K562 (cell line): Measurements from ENCODE around the gene SF3B4. TPM values are rescaled to one million over a fixed set of nuclear protein-coding genes. Genes with fewer than 3 reads are reported as not detected.

Experiments used
- ATAC-seq: fragments of 200-7000 bp; cut with Tn5 transposase; 3 replicates; pipeline ENCODE4 v1.9.1; 2020; ENCODE audit warnings: moderate library complexity
- BruUV-seq: library from RNA; stranded (reverse); fragments of 400-500 nt; replicated peaks from 2 replicates; lab custom pipeline; 2021; lab: Mats Ljungman, UMichigan
- CTCF ChIA-PET: fragments of 300-600 bp; formaldehyde crosslinking; extraction: SDS; loops from one replicate; lab custom pipeline; 2021; ENCODE audit warnings: low intra/inter-chr PET ratio; lab: Yijun Ruan, JAX
- POLR2A ChIA-PET: fragments of 300-600, 350-650 bp; sonication (Branson Sonifier 250); formaldehyde crosslinking; extraction: SDS; loops from one replicate; lab custom pipeline; 2021; ENCODE audit warnings: antibody characterized with exemption, inconsistent platforms; lab: Yijun Ruan, JAX
- DNase-seq, 4 experiments: peaks; one replicate each; pipeline versions ENCODE4 v3.0.0 to v3.0.0-alpha.2; 2011 to 2018; ENCODE audit warnings: low spot score in 3 of 4, mixed read lengths in 3 of 4; ENCODE audit errors: extremely low read depth in 1 of 4
- FAIRE-seq: peaks from 2 replicates; lab custom pipeline; 2011; peaks lifted over from hg19 to GRCh38; lab: Jason Lieb, UNC
- H2AFZ ChIP-seq: 2 replicates; pipeline ENCODE4 v1.6.0; 2011; ENCODE audit warnings: low read depth, low read length, control low read depth, inconsistent platforms
- H3K27ac ChIP-seq: fragments of 200-600 bp; 3 replicates; pipeline ENCODE4 v1.8.0; 2011; ENCODE audit warnings: low read depth, mild to moderate bottlenecking, control low read depth, inconsistent platforms, low read length, moderate library complexity, mixed read lengths; ENCODE audit errors: extremely low read depth
- H3K27me3 ChIP-seq, 2 experiments: fragments of 300-600 bp in 1 of 2; 2 replicates in 1 of 2; 3 replicates in 1 of 2; pipeline versions ENCODE4 v1.6.0 to v1.8.0; 2011; ENCODE audit warnings: inconsistent platforms in 2 of 2, low read length in 2 of 2, mild to moderate bottlenecking in 1 of 2, mixed read lengths in 1 of 2, moderate library complexity in 1 of 2; ENCODE audit not compliant: control insufficient read depth in 2 of 2, insufficient read depth in 2 of 2
- H3K36me3 ChIP-seq: fragments of 300-600 bp; 3 replicates; pipeline ENCODE4 v1.8.0; 2011; ENCODE audit warnings: mild to moderate bottlenecking, low read length, inconsistent platforms; ENCODE audit not compliant: control insufficient read depth, insufficient read depth
- H3K4me1 ChIP-seq, 2 experiments: fragments of 200-600 bp in 1 of 2; replicated peaks in 1 of 2; 2 replicates in 1 of 2; 3 replicates in 1 of 2; pipeline versions ENCODE4 v1.5.1 to v1.8.0; 2011; ENCODE audit warnings: inconsistent platforms in 2 of 2, low read length in 2 of 2, mild to moderate bottlenecking in 1 of 2, mixed read lengths in 1 of 2, moderate library complexity in 1 of 2; ENCODE audit not compliant: control insufficient read depth in 2 of 2, insufficient read depth in 2 of 2
- H3K4me2 ChIP-seq: 2 replicates; pipeline ENCODE4 v1.6.1; 2011; ENCODE audit warnings: low read length, control low read depth, inconsistent platforms, mixed read lengths; ENCODE audit not compliant: insufficient read depth
- H3K4me3 ChIP-seq: fragments of 200-600 bp; sonication (generic), shearing (Covaris generic); 2 replicates; pipeline ENCODE4 v1.5.1; 2016; ENCODE audit warnings: control low read depth, inconsistent platforms
- H3K79me2 ChIP-seq: fragments of 200-600 bp; 3 replicates; pipeline ENCODE4 v1.8.0; 2011; ENCODE audit warnings: low read length, inconsistent platforms; ENCODE audit not compliant: control insufficient read depth, insufficient read depth
- H3K9ac ChIP-seq, 2 experiments: 2 replicates each; pipeline versions ENCODE4 v1.6.0 to v1.6.1; 2011; ENCODE audit warnings: low read depth in 2 of 2, low read length in 2 of 2, control low read depth in 1 of 2, inconsistent platforms in 1 of 2, mild to moderate bottlenecking in 1 of 2, mixed read lengths in 1 of 2; ENCODE audit not compliant: insufficient read depth in 1 of 2
- H3K9me1 ChIP-seq: one replicate; pipeline ENCODE4 v1.6.0; 2011; ENCODE audit warnings: inconsistent platforms, mild to moderate bottlenecking, low read length, moderate library complexity; ENCODE audit not compliant: control insufficient read depth, insufficient read depth
- H3K9me3 ChIP-seq: replicated peaks from 2 replicates; pipeline ENCODE4 v1.5.1; 2011; ENCODE audit warnings: low read depth, low read length, inconsistent platforms; ENCODE audit not compliant: control insufficient read depth, insufficient read depth
- H4K20me1 ChIP-seq: replicated peaks from 2 replicates; pipeline ENCODE4 v1.6.1; 2011; ENCODE audit warnings: low read length, inconsistent platforms, mixed read lengths; ENCODE audit not compliant: control insufficient read depth, insufficient read depth
- ADNP ChIP-seq: fragments of 200-800 bp; sonication (Bioruptor generic); IDR thresholded peaks from 2 replicates; pipeline ENCODE4 v1.6.1; 2016; ENCODE audit warnings: missing genetic modification characterization, missing compliant biosample characterization
- CBX8 ChIP-seq: fragments of 200-600 bp; sonication (generic); IDR thresholded peaks from 2 replicates; pipeline ENCODE4 v1.6.1; 2012; ENCODE audit warnings: borderline replicate concordance, mixed run types, low read depth, mild to moderate bottlenecking, moderate library complexity, mixed read lengths, low read length, control low read depth, inconsistent platforms; ENCODE audit not compliant: poor library complexity, severe bottlenecking; ENCODE audit errors: extremely low read depth
- CREB1 ChIP-seq, 2 experiments: sonication (generic) in 1 of 2; formaldehyde crosslinking in 1 of 2; IDR thresholded peaks; 2 replicates each; pipeline versions ENCODE4 v1.6.1 to v1.8.0; 2012 to 2022; ENCODE audit warnings: inconsistent platforms in 1 of 2, mild to moderate bottlenecking in 1 of 2, missing genetic modification reagents in 1 of 2, moderate library complexity in 1 of 2
- NCOA4 ChIP-seq: fragments of 450-650 bp; IDR thresholded peaks from 2 replicates; pipeline ENCODE4 v1.6.1; 2018; ENCODE audit warnings: mild to moderate bottlenecking; ENCODE audit not compliant: partially characterized antibody
- NR2C2 ChIP-seq, 2 experiments: fragments of 200-800 bp in 1 of 2; sonication (Bioruptor generic) in 1 of 2; sonication (generic) in 1 of 2; formaldehyde crosslinking in 1 of 2; IDR thresholded peaks; 2 replicates each; pipeline versions ENCODE4 v1.6.1 to v1.8.0; 2016 to 2022; ENCODE audit warnings: mild to moderate bottlenecking in 1 of 2, missing compliant biosample characterization in 1 of 2, missing genetic modification characterization in 1 of 2, missing genetic modification reagents in 1 of 2
- SAFB2 ChIP-seq: fragments of 200-400 bp; formaldehyde crosslinking; IDR thresholded peaks from 2 replicates; pipeline ENCODE4 v1.6.1; 2018; ENCODE audit warnings: borderline replicate concordance, low read length, low read depth, moderate library complexity; ENCODE audit not compliant: severe bottlenecking
- WGBS: fragments of 100-300 bp; shearing (Covaris generic); methylation state at CpG from one replicate; pipeline ENCODE4 v1.1.6; 2016; ENCODE audit warnings: low coverage, mixed read lengths; ENCODE audit not compliant: insufficient coverage; ENCODE audit errors: missing lambda C conversion rate; 5-methylcytosine and 5-hydroxymethylcytosine counted together
- in situ Hi-C: fragments of 300-500 bp; cut with MboI; formaldehyde crosslinking; loops from 4 replicates; pipeline ENCODE4 v1.15.0; 2018; ENCODE audit warnings: inconsistent platforms, mixed read lengths
- intact Hi-C: fragments of 100-400 bp; cut with micrococcal nuclease; formaldehyde crosslinking; loops from 2 replicates; pipeline ENCODE4 v1.14.2; 2022
- polyA plus RNA-seq, 8 experiments: library from polyadenylated mRNA; depleted of rRNA in 4 of 8; stranded (reverse) in 5 of 8; unstranded in 3 of 8; fragments of >200 nt; fragmentation: Nextera tagmentation in 2 of 8; fragmentation: Illumina TruSeq in 1 of 8; extraction: Ambion mirVana in 2 of 8; extraction: Trizol in 1 of 8; gene quantifications; 2 replicates each; pipeline versions ENCODE4 v1.2.1 to v1.2.3, GENCODE V29; 2011 to 2014; ENCODE audit warnings: inconsistent platforms in 1 of 8, missing spikeins in 1 of 8
- total RNA-seq, 7 experiments: library from RNA; depleted of rRNA in 6 of 7; stranded (reverse); fragments of >200 nt in 6 of 7; fragmentation: Illumina TruSeq in 2 of 7; extraction: Trizol in 2 of 7; gene quantifications; 2 replicates each; pipeline versions ENCODE4 v1.2.1 to v1.2.3, GENCODE V29; 2011 to 2021; ENCODE audit warnings: low replicate concordance in 1 of 7
- TF ChIP-seq, protein P1 (sequence below): conservative IDR thresholded peaks from 2 replicates; pipeline ENCODE4 v1.6.1; 2011; ENCODE audit warnings: low read depth, mild to moderate bottlenecking, low read length; ENCODE audit not compliant: control insufficient read depth
- TF ChIP-seq, protein P2 (sequence below): fragments of 450-650 bp; IDR thresholded peaks from 2 replicates; pipeline ENCODE4 v1.7.0; 2016; ENCODE audit warnings: borderline replicate concordance
- TF ChIP-seq, protein P3 (sequence below): fragments of 250-450 bp; sonication (Bioruptor Pico); IDR thresholded peaks from 2 replicates; pipeline ENCODE4 v1.5.0; 2020; ENCODE audit warnings: mild to moderate bottlenecking, borderline replicate concordance

SF3B4 gene
- total and polyA plus RNA-seq, 9 of the 15 experiments (the other 6 are each of a cell fraction or from before 2014, with no cell fraction given): 3.0 to 88.0 (median 26.1) TPM

DNA sequence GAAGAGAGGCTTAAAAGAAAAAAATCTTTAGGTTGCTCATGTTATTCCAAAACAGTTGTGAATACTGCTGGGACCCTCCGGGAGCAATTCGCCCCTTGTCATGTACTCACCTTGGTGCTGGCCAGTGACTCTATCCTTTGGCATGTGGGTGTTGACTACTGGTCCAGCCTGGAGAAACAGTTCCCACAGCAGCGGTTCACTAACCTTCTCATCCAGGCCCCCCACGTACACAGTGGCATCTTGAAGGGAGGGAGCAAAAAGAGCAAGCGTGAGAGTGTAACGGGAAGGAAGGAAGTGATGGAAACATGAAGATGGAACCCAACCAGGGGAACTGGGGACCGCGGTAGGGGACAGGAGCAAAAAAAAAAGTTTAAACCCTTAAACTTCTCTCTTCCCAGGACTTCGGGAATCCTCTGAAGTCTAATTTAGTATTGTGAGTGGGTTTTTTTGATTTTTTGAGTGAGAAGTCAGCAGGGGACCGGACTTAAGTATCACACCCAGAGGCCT, 494 bp downstream of the SF3B4 start:
- Histone ChIP-seq H3K9me1 (no peaks in the 10 kb centered on the region), H4K20me1 (no peaks in the 10 kb centered on the region), H3K9ac (peak overlapping the region; percentile 76 to 94), H3K79me2 (peaks cover 36% of the 10 kb centered on the region), H2AFZ (peak overlapping the region; percentile 82), H3K27ac (peak overlapping the region; percentile 73), H3K9me3 (no peaks in the 10 kb centered on the region), H3K4me1 (peaks cover 22 to 23% of the 10 kb centered on the region in 2 experiments), H3K27me3 (no peaks in the 10 kb centered on the region), H3K4me3 (peak overlapping the region; percentile 93), H3K4me2 (peak overlapping the region; percentile 96)
- in situ Hi-C loops: no loop called here
- FAIRE-seq (no peak), DNase-seq (no peak)
- BruUV-seq: no TSS peak
- 0% methylated on average over 9 of the region's 10 CpGs for WGBS
- no peak for TF ChIP-seq CBX8
- no peak for TF ChIP-seq NCOA4
- TF ChIP-seq, protein P1, sequence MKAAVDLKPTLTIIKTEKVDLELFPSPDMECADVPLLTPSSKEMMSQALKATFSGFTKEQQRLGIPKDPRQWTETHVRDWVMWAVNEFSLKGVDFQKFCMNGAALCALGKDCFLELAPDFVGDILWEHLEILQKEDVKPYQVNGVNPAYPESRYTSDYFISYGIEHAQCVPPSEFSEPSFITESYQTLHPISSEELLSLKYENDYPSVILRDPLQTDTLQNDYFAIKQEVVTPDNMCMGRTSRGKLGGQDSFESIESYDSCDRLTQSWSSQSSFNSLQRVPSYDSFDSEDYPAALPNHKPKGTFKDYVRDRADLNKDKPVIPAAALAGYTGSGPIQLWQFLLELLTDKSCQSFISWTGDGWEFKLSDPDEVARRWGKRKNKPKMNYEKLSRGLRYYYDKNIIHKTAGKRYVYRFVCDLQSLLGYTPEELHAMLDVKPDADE: peak; percentile 37; the same call in 1 of the 2 replicates
- TF ChIP-seq CREB1 (IDR thresholded peaks at IDR 0.05): no peak
- TF ChIP-seq CREB1 (CRISPR knock-in tag; IDR thresholded peaks at IDR 0.05): no peak
- TF ChIP-seq, protein P2, sequence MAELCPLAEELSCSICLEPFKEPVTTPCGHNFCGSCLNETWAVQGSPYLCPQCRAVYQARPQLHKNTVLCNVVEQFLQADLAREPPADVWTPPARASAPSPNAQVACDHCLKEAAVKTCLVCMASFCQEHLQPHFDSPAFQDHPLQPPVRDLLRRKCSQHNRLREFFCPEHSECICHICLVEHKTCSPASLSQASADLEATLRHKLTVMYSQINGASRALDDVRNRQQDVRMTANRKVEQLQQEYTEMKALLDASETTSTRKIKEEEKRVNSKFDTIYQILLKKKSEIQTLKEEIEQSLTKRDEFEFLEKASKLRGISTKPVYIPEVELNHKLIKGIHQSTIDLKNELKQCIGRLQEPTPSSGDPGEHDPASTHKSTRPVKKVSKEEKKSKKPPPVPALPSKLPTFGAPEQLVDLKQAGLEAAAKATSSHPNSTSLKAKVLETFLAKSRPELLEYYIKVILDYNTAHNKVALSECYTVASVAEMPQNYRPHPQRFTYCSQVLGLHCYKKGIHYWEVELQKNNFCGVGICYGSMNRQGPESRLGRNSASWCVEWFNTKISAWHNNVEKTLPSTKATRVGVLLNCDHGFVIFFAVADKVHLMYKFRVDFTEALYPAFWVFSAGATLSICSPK: no peak
- TF ChIP-seq SAFB2: no peak
- TF ChIP-seq NR2C2 (CRISPR knock-in tag; IDR thresholded peaks at IDR 0.05): no peak
- 0 out of 2 replicates have a peak, but pooled peaks have one; percentile 78 for TF ChIP-seq NR2C2 (tag; IDR thresholded peaks at IDR 0.05)
- TF ChIP-seq, protein P3, sequence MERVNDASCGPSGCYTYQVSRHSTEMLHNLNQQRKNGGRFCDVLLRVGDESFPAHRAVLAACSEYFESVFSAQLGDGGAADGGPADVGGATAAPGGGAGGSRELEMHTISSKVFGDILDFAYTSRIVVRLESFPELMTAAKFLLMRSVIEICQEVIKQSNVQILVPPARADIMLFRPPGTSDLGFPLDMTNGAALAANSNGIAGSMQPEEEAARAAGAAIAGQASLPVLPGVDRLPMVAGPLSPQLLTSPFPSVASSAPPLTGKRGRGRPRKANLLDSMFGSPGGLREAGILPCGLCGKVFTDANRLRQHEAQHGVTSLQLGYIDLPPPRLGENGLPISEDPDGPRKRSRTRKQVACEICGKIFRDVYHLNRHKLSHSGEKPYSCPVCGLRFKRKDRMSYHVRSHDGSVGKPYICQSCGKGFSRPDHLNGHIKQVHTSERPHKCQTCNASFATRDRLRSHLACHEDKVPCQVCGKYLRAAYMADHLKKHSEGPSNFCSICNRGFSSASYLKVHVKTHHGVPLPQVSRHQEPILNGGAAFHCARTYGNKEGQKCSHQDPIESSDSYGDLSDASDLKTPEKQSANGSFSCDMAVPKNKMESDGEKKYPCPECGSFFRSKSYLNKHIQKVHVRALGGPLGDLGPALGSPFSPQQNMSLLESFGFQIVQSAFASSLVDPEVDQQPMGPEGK: no peak
- TF ChIP-seq ADNP (tag): no peak
- TF ChIP-seq, all 486 proteins: peak for 2
- intact Hi-C loops: loop anchor here (1.0 kb wide), 1 partner anchor 39 kb away; no protein-coding TSS in a partner anchor
- CTCF ChIA-PET: no interaction called here
- H3K36me3 ChIP-seq: peaks cover 46% of the 10 kb centered on the region
- no peak for ATAC-seq
- POLR2A ChIA-PET: no interaction called here
